CD1c-positive myeloid dendritic cell (primary cell): ENCODE results near the gene SRPX2.
"Not testable (repeated sequence)": the region's sequence is repeated elsewhere in the genome, so short reads cannot be mapped to it uniquely, and the experiment has no call there.

ENCODE experiments used
- DNase-seq: peaks from one replicate; pipeline ENCODE4 v3.0.0-alpha.2; 2016; ENCODE audit errors: extremely low spot score

The SRPX2 gene

GRCh38 chrX:100696699-100697351, 52.8 kb downstream of the SRPX2 start:
- no peak for DNase-seq

- no peak for DNase-seq
These were observed 54.6 kb downstream of the SRPX2 start for GRCh38 chrX:100698551-100698950.

- no peak for DNase-seq
These were observed 56.8 kb downstream of the SRPX2 start for GRCh38 chrX:100700809-100701208.

GRCh38 chrX:100704581-100705203, 60.7 kb downstream of the SRPX2 start:
- no peak for DNase-seq

- DNase-seq, result no peak
These were observed 66.8 kb downstream of the SRPX2 start for GRCh38 chrX:100710816-100711215.

GRCh38 chrX:100717363-100717762, 73.4 kb downstream of the SRPX2 start:
- DNase-seq, result no peak

- DNase-seq, result no peak
These were observed 75.1 kb downstream of the SRPX2 start for GRCh38 chrX:100719139-100719538.

DNA sequence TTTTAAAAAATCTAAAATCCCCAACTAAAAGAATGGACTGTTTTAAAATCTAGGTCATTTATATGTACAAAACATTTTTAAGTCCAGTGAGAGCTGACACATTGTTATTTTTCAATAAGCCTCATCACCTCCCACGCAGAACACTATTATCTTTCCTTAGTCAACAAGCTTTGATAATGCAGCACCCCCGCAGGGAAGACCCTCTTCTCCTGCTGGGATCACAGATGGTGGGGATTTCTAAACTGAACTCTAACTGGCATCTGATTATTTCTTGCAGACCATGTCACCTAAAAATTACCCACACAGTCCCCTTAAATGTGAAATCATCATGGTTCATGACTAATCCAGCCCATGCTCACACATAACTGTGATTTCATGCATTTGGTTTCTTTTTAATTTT, 76.3 kb downstream of the SRPX2 start:
- DNase-seq, result no peak

GRCh38 chrX:100721328-100721727, 77.3 kb downstream of the SRPX2 start:
- DNase-seq, result no peak

GRCh38 chrX:100724006-100724405, 80.0 kb downstream of the SRPX2 start:
- not testable (repeated sequence) for DNase-seq
